NCI-H526 (cell line): ENCODE measurements around the gene ARID5B.

ENCODE experiments used
- DNase-seq, 2 experiments: peaks; one replicate each; lab custom pipeline; 2025; lab: John Stamatoyannopoulos, UW

Gene ARID5B

DNA sequence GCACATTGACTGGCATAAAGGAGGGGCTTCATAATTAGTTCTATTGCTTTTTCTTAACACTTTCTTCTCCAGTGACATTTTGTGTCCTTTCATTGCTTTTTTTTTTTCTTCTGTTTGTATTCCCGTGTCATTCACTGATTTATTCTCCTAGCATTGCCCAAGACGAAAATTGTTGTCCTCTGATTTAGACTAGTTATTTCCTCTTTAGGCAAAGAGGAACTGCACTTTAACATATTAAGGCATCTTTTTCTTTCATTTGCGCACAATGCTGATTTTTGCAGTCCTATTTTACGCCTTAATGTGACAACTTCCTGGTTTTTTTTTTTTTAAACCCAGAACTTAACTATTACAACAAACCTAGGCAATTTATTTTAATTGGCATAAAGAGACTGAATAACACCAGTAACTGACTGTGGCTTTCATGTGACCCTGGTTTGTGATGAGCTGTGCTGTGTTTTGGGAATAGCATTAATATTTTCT is 39.7 kb downstream of the ARID5B start:
- no peak for DNase-seq

- DNase-seq: no peak
Observed at GRCh38 chr10:61942604-61943461, 41.3 kb downstream of the ARID5B start.

GRCh38 chr10:61943674-61944378 is 42.3 kb downstream of the ARID5B start:
- no peak for DNase-seq

DNA sequence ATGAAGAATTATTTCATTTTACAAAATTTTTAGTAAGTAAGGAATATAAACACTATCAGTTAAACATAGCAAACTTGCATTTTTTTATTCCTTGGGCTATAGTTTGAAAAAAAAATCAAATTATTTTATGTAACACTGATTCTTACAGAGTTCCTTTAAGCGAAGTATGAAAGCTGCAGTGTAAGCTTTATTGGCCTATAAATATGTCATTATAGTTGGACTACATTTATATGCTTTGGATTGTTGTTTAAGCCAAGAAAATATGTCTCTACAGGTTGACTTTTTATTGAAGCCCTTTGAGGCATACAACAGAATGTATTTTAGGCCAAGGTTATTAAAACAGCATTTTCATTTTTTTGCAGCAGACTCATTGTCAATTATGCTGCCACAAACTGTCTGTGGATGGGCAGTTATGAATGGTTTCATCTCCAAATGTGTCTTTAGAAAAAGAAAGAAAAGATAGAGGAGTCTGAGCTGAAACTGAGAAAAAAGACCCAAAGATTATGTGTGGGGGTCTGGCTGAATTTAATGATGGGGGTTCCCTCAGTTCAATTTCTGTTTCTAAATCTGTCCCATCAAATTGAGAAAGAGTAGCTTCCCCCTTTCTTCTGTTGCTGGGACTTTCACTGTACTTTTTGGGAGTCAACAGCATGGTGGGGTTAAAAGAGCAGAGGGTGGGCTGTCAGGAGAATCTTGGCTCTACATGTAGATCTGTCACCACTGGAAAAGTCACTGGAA is 43.1 kb downstream of the ARID5B start:
- no peak for DNase-seq

GRCh38 chr10:61949687-61950086 is 48.2 kb downstream of the ARID5B start:
- DNase-seq: no peak

DNA sequence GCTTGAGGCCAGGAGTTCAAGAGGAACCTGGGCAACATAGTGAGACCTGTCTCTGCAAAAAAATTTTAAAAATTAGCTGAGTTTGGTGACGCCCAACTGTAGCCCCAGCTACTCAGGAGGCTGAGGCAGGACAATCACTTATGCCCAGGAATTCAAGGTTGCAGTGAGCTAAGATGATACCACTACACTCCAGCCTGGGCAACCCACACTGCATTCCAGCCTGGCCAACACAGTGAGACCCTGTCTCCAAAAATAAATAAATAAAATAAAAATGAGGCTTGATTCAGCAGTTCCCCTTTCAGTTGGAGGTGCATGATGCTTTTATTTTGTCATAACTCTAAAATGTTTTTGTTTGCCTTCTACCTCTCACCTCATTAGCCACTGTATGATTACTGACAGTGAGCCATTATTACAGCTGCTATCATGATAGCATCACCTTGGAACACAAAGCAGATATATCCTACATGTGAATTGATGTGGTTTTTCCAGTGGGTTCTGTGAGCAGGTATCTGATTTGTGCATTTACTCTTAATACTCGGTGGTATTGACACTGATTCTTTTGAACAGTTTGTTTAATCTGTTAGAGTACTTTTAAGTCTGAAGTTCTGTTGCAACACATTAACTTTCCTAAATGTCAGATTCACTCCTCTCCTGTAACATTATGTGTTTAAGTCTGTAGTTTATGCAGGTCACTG is 49.1 kb downstream of the ARID5B start:
- DNase-seq: no peak

DNA sequence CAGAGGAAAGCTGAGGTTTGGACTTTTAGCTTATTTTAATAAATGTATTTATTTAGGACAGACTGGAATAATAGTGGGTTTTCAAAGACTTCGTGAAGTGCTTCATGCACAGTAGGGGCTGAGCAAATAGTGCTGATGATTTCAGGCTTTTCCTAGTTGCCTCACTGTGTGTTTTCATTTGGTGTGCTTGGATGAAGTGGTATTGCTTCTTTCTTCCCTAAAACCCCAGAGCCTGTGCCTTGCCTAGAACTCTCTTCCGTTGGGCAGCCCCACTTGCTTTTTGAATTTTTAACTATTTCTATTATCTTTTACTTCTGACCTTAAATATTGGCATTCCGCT is 49.6 kb downstream of the ARID5B start:
- no peak for DNase-seq

- DNase-seq: no peak
Observed at GRCh38 chr10:61952028-61952674, 50.7 kb downstream of the ARID5B start.

DNA sequence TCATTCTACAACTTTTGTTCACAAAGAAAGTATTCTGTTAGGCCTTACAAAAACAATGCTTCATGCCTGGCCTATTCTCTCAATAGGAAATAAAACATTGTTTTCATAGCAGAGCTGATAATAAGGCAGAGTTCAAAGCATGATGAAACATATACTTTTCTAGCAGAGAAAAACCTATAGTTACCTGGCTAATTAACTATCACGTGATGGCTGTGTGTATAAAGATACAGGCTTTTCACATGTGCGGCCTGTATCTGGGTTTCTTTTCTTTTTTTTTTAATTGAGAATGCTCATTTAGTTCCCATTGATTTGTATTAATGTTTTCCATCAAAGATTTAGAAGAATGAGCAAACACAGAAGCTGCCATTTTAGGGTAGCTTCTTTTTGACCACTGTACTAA is 51.7 kb downstream of the ARID5B start:
- DNase-seq: no peak

DNA sequence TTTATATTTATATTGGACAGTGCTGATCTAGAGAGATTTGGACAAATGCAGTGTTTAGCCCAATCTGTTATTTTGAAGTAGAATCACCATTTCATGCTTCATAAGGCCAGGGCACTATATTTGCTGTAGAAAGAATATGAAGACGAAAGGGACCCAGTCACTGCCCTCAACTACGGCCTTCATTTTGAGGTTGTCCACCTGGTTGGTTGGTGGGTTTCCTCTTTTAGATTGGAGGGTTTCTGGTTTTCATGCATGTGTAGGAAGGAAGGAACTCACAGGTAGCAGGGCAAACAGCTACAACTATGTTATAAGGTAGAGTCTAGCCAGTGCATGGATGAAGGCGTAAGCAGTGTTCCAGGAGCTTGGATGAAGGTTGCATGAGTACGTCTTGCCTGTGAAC is 56.3 kb downstream of the ARID5B start:
- no peak for DNase-seq

DNA sequence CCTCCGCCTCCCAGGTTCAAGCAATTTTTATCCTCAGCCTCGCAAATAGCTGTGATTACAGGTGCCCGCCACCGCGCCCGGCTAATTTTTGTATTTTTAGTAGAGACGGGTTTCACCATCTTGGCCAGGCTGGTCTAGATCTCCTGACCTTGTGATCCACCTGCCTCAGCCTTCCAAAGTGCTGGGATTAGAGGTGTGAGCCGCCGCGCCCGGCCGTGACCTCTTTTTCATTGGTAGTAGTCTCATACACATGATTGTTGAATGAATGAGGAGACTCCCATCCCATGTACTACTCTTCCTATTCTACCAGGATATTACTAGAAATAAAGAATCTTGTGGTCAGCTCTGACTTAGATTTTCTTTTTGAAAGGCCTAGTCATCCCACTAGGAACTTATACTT is 56.8 kb downstream of the ARID5B start:
- DNase-seq: no peak

GRCh38 chr10:61958805-61959204 is 57.3 kb downstream of the ARID5B start:
- DNase-seq: no peak

- DNase-seq: no peak
Observed at GRCh38 chr10:61959814-61960213, 58.3 kb downstream of the ARID5B start.

GRCh38 chr10:61960396-61961120 is 59.1 kb downstream of the ARID5B start:
- no peak for DNase-seq

DNA sequence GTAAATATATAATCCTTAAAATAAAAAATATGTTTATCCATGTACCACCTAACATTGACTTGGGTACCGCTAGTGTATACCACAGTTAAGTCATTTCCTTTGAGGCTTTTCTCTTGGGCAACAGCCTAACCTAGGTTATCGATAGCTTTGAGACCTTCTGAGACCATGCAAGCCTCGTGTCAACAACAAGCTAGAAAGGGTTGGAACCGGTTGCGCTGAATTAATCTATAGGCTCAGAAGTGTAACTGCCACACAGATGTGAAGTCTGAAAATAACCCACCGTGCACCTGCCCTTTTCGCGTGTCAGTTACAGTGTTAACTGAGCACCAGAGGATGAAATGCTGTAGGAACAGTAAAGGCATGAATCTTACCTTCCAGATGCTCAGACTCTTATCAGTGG is 59.8 kb downstream of the ARID5B start:
- no peak for DNase-seq

DNA sequence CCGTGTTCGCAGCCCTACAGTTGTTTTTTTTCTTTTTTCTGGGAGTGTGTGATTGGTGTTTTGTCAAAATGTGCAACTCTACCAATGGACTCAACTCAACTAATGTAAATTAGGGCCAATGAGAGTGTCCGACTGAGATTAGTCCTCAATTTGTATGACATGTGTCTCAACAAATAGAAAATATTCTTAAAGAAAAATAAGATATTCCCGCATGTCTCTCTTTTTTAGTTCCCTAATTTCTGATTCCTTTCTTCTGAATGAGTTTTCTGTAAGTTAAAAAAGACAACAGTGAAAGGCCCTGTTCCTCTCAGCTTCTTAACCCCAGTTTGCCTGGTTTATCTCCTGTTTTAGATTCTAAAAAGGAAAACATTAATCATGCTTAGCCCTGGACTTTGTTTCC is 61.5 kb downstream of the ARID5B start:
- no peak for DNase-seq

- no peak for DNase-seq
Observed at GRCh38 chr10:61963669-61964058, 62.2 kb downstream of the ARID5B start.

DNA sequence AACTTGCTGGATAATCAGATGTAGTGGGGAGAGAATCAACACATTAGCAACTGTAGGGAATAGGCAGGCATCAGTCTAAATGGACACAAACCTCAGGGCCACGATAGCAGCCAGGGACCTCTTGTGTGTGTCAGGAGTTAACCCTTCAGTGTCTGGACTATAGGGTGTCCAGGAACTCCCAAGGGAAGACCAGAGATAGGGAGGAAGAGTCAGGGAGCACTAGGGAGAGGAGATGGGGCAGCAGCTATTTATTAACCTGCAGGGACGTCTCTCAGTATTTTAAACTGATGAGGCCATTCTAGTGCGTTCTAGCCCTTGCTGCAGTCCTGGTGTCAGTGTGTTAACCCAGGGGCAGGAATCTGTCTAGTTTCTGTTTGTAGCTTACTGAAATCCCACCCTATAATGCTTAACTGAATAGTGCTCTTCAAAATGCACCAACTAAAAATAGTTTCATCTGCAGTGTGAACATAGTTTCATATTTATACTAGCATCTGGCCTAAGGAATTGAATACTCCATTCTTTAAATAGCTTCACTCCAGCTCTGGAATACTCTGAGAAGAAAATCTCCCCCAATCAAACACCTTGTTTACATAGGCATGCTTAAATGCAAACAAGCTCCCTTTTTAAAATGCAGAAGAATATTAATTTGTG is 62.7 kb downstream of the ARID5B start:
- no peak for DNase-seq

GRCh38 chr10:61964949-61965702 is 63.6 kb downstream of the ARID5B start:
- DNase-seq: no peak
